Measurements from ENCODE around the gene NEXN. TPM values are rescaled to one million over a fixed set of nuclear protein-coding genes. Genes with fewer than 3 reads are reported as not detected.

Gene NEXN
- total and polyA plus RNA-seq, 2 of the 8 experiments (the other 6 are each of a cell fraction or from before 2014, with no cell fraction given): 0.20 to 2.9 TPM

DNA sequence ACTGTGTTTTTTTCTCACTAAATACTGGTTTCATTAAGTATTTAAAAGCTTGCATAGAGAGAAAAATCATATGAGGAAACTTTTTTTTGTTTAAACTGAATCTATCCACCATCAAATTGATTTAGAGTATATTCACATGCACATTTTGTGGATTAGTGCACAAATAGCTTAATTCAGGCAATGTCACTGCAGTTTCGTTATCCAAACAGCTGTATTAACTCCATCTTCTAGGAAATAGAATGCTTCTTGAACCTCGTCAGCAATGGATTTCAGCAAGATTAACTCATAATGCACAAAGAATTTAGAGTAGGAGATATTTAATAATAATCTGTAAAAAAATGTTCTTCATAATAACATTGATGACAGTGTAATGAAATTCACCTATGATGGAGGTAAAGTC lies 37.5 kb downstream of the NEXN start:
- H3K79me1 ChIP-seq (ENCODE audit: low read depth, low read length): no peaks in the 10 kb centered on the region
- no peak overlapping the region for H2BK12ac ChIP-seq (ENCODE audit: low read depth, low read length)
- no peaks in the 10 kb centered on the region for H3K4me1 ChIP-seq (replicated peaks in 1 of 4; ENCODE audit: control insufficient read depth in 3 of 4, insufficient read depth in 4 of 4, low read length in 3 of 4)
- H3K9me3 ChIP-seq (ENCODE audit: insufficient read depth in 2 of 2, low read depth in 1 of 2, low read length in 1 of 2): no peaks in the 10 kb centered on the region
- H2AFZ ChIP-seq (ENCODE audit: low read length): no peak overlapping the region
- H4K5ac ChIP-seq (ENCODE audit: insufficient read length, low read depth, low read length): no peak overlapping the region
- H3K27ac ChIP-seq (ENCODE audit: low read depth, low read length): no peak overlapping the region
- no peaks in the 10 kb centered on the region for H3K23me2 ChIP-seq (ENCODE audit: low read depth, low read length)
- no peak overlapping the region for H3K4me3 ChIP-seq (ENCODE audit: extremely low read depth in 1 of 4, insufficient read depth in 2 of 4, low read depth in 3 of 4, low read length in 4 of 4)
- no peak overlapping the region for H2BK120ac ChIP-seq (replicated peaks; ENCODE audit: low read depth, low read length)
- no peak for FAIRE-seq
- H2BK20ac ChIP-seq (ENCODE audit: low read length): no peak overlapping the region
- H3K4me2 ChIP-seq (ENCODE audit: insufficient read depth in 1 of 2, low read depth in 2 of 2, low read length in 2 of 2): no peak overlapping the region
- no peaks in the 10 kb centered on the region for H3K27me3 ChIP-seq (replicated peaks in 1 of 4; ENCODE audit: control insufficient read depth in 3 of 4, extremely low read depth in 1 of 4, insufficient read depth in 3 of 4, low read length in 3 of 4)
- no peak overlapping the region for H3K56ac ChIP-seq (replicated peaks; ENCODE audit: insufficient read length, low read depth, low read length)
- H2AK5ac ChIP-seq (ENCODE audit: low read depth, low read length): no peak overlapping the region
- POLR2A ChIA-PET (ENCODE audit: partially characterized antibody): no interaction called here
- no peak overlapping the region for H3K9ac ChIP-seq (replicated peaks in 1 of 4; ENCODE audit: extremely low read depth in 1 of 4, low read depth in 3 of 4, low read length in 3 of 4)
- no peak for TF ChIP-seq EP300 (IDR thresholded peaks at IDR 0.05; ENCODE audit: borderline replicate concordance in 1 of 2, low read depth in 2 of 2, low read length in 2 of 2)
- no peak for TF ChIP-seq CHD1 (IDR thresholded peaks at IDR 0.05; ENCODE audit: low read depth, low read length)
- TF ChIP-seq, protein P1, sequence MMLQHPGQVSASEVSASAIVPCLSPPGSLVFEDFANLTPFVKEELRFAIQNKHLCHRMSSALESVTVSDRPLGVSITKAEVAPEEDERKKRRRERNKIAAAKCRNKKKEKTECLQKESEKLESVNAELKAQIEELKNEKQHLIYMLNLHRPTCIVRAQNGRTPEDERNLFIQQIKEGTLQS (IDR thresholded peaks at IDR 0.05; ENCODE audit: insufficient read depth, low read depth, low read length): no peak
- no peak for TF ChIP-seq ASH2L (IDR thresholded peaks at IDR 0.05; ENCODE audit: low read length)
- TF ChIP-seq EGR1 (IDR thresholded peaks at IDR 0.05; ENCODE audit: borderline replicate concordance, low read depth, low read length): no peak
- no peak for TF ChIP-seq RBBP5 (IDR thresholded peaks at IDR 0.05; ENCODE audit: borderline replicate concordance, low read depth, low read length)
- no peak for TF ChIP-seq KDM5A (IDR thresholded peaks at IDR 0.05; ENCODE audit: low read length)
- TF ChIP-seq SRF (IDR thresholded peaks at IDR 0.05; ENCODE audit: low read depth, low read length): no peak
- TF ChIP-seq SP4 (IDR thresholded peaks at IDR 0.05; ENCODE audit: low read length): no peak
- no peak for TF ChIP-seq BACH1 (IDR thresholded peaks at IDR 0.05; ENCODE audit: low read length)
- no peak for TF ChIP-seq TBP (IDR thresholded peaks at IDR 0.05; ENCODE audit: low read depth, low read length)
- TF ChIP-seq CTBP2 (IDR thresholded peaks at IDR 0.05; ENCODE audit: borderline replicate concordance, insufficient read depth, insufficient read length, low read length): no peak
- TF ChIP-seq SP2 (IDR thresholded peaks at IDR 0.05; ENCODE audit: low read length): no peak
- no peak for TF ChIP-seq RNF2 (IDR thresholded peaks at IDR 0.05; ENCODE audit: borderline replicate concordance, low read depth, low read length, missing control alignments, poor library complexity, severe bottlenecking)
- H3K36me3 ChIP-seq (ENCODE audit: control insufficient read depth in 2 of 4, insufficient read depth in 4 of 4, low read length in 3 of 4): no peaks in the 10 kb centered on the region; a peak in 1 of 8 replicates
- DNase-seq (ENCODE audit: low read depth in 1 of 2, low spot score in 2 of 2): no peak
- H3K14ac ChIP-seq (ENCODE audit: insufficient read length): no peak overlapping the region
- H3K79me2 ChIP-seq (ENCODE audit: control insufficient read depth in 1 of 2, insufficient read depth in 2 of 2, low read length in 2 of 2): no peaks in the 10 kb centered on the region
- no peak overlapping the region for H3K4ac ChIP-seq (replicated peaks; ENCODE audit: insufficient read length, low read depth, low read length)
- no peaks in the 10 kb centered on the region for H4K20me1 ChIP-seq (replicated peaks in 1 of 2; ENCODE audit: control insufficient read depth in 1 of 2, insufficient read depth in 2 of 2, low read length in 2 of 2)
- no peak overlapping the region for H2BK15ac ChIP-seq (ENCODE audit: low read length)
- no peak overlapping the region for H4K8ac ChIP-seq (ENCODE audit: extremely low read depth, insufficient read depth, low read length)
- 86% methylated on average over 2 of the region's 2 CpGs; no CpG with 5 or more reads in 1 of the 2 experiments for WGBS, 2 experiments (ENCODE audit: extremely low coverage in 1 of 2, insufficient coverage in 1 of 2, insufficient read length in 1 of 2, insufficient replicate concordance in 2 of 2, low coverage in 1 of 2, low lambda C conversion rate in 2 of 2, missing lambda C conversion rate in 1 of 2)
- H3K23ac ChIP-seq (ENCODE audit: insufficient read length): no peak overlapping the region
- no peak overlapping the region for H2BK5ac ChIP-seq (ENCODE audit: low read depth, low read length)
- CTCF ChIA-PET (ENCODE audit: partially characterized antibody): no interaction called here
- H4K91ac ChIP-seq (replicated peaks; ENCODE audit: insufficient read length, low read length): no peak overlapping the region
- H3K18ac ChIP-seq (ENCODE audit: extremely low read depth, low read length): no peak overlapping the region
